GM18507 (cell line): ENCODE measurements around the gene OTX2.

Experiments
- DNase-seq: peaks from one replicate; pipeline ENCODE4 v3.0.0; 2011; ENCODE audit warnings: low read depth; ENCODE audit not compliant: insufficient read length; ENCODE audit errors: extremely low spot score
- FAIRE-seq: peaks from 2 replicates; lab custom pipeline; 2011; peaks lifted over from hg19 to GRCh38; lab: Jason Lieb, UNC

OTX2 gene

GRCh38 chr14:56813143-56813551, 2.9 kb upstream of the OTX2 start:
- no peak for FAIRE-seq
- no peak for DNase-seq

- FAIRE-seq, result no peak
- no peak for DNase-seq
These were observed 2.3 kb upstream of the OTX2 start for GRCh38 chr14:56812364-56813141.

DNA sequence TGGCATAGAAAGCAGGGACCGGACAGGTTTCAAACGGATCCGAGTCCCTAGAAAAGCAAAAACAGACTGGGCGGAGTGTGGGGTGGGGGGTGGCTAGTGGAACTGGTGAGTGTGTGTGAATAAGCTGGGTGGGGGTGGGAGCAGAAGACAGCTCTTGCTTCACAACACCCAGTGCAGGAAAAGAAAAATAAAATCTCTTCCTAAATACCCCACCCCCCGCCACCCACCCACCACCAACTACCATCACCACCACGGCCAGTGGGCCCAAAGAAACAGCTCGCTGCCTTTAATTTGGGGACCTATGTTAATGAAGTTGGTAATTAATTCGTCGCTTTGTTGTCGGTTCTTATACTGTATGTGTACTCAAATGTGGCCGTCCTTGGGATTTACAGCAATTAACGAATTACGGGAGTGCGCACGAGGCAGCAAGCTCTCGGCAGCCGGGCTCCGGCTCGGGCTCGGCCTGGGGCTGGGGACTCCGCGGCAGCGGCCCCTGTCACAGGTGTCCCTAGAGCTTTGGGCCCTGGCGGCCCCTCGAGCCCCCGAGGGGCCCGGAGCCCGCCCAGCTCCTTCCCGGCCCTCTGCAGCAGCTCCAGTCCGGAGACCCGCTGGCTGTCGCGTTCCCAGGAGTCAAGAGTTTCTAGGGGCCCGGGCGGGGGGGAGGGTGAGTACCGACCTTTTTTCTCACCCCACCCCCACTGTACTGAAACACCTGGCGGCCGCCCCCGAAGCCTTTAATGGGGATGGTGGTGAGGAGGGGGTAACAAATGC, 1.5 kb upstream of the OTX2 start:
- DNase-seq (no peak), FAIRE-seq (no peak)

DNA sequence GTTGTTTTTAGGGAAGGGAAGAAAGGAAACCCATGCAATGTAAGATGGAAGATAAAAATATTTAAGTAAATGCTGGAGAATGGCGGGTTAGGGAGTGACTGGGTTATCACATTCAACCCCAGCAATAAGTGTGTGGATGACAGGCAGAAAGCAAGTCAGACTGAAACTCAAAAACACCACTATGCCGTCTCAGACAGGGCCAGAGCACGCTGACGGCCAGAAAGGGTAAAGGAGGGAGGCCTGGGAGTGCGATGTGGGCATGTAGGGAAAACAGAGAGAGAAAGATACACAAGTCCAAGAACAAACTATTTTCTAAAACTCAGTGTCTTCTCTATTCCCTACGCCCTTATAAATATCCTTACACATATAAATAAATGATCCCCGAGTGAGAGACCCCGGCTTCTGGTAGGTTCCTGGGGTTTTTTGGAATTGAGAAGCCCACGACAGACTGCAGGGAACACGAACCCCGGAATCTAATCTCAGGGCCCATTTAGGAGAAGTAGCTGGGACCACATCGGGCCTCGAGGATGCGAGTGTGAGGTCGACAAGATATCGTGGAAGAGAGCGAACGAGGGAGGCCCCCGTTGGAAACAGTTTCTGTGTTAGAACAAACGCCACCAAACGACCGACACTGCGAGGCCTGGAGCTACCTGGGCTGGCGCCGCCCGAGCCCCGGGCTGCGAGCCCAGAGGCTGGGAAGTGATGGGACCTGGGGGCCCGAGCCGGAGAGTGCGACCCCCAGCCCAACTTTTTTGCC, 735 bp upstream of the OTX2 start:
- DNase-seq (no peak), FAIRE-seq (no peak)

DNA sequence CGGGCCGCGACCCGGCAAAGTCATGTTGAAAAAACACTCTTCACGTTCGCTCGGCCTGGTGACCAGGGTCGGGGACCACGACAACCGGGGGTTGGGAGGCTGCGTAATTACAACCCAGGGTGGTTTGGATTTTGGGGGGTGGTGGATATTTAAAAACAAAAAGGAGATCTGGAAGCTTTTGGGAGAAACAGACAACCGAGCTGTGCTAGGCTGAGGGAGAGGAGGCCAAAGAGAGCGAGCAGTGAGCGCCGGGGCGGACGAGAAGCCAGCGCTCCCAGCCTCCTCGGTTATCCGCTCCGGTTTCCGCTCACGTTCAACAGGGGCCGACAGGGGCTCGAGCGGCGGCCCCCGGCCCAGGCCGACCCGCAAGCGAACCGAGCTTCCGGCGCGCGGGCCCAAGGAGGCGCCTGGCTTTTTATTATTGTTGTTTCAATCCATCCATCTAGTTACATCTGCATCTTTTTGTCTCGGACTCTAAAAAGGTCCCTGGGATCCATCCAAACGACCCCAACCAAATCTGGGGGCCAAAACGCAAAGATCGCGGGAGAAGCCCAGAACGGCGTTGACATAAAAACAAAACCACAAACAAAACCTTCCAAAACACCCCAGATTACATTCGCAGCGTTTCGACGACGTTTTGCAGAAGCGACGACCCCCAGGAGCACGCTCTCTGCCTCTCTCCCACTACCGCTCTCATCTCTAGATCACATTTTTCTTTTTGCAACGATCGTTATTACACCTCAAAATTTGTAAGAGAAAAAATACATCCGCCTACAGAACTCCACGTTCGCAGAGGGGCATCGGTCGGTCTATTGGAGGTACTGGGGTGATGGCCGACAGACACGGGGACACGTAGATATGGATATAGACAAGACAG, 771 bp downstream of the OTX2 start:
- FAIRE-seq, result no peak

DNA sequence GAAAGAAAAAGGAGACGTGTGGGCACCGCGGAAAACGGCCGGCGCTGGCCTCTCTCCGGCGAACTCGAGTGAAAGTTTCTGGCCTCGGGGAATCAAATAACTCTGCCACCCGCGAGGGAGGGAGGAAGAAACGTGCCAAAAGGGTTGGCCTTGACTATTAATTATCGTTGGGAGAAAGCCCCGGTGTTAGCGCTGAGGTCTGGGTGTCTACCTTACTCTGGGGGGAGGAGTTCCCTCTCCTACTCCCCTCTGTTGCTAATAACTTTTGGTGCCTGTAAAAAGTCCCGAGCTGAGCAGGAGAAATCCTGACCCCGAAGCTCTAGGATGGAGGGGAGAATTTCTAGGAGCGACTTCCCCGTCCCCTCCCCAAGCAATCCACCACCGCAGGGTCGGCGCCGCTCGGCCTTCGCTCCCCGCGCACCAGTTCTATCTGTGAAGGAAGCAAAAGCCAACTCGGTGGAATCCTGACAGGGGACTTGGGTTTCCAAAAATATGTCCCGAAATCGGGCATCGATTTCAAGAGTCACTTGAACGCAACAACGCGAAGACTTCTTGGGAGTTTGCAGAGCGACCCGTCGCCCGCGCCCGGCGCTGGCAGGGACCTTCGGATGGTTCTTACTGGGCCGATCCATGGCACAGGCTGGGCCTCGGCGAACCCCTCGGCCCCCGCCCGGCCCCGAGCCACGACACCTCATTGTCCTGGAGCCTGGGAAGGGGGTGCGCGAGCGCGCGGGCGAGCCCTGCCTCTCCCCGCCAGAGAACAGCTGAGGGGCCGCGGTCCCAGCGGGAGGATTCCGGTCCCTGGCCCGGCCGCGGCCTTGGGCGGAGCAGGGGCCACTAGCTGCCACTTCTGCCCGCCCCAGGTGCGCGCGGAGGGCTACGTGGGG, 1.7 kb downstream of the OTX2 start:
- DNase-seq, result no peak
- no peak for FAIRE-seq

More for the DNA sequence above, 771 bp downstream of the OTX2 start:
- no peak for DNase-seq

- FAIRE-seq (no peak), DNase-seq (no peak)
These were observed 2.2 kb downstream of the OTX2 start for GRCh38 chr14:56808110-56808382.

- FAIRE-seq (no peak), DNase-seq (no peak)
These were observed 2.7 kb downstream of the OTX2 start for GRCh38 chr14:56807386-56808109.

DNA sequence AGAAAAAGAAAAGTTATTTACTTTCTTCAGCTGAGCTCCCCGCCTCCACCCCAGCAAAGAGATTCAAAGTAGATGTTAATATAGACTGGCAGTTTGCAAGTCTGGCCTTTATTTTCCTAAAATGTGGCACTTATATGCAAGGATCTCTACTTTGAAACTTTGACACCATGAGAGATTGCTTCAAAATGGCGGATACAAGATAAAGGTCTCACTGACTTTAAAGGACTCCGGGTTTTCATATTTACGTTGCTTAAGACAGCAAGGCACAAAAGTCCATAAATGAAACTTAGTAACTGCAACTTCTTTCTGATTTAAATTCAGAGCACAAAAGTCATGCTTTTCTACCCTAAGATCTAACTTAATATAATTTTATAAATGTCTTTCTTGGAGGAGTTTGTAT, 3.5 kb downstream of the OTX2 start:
- DNase-seq (no peak), FAIRE-seq (no peak)

DNA sequence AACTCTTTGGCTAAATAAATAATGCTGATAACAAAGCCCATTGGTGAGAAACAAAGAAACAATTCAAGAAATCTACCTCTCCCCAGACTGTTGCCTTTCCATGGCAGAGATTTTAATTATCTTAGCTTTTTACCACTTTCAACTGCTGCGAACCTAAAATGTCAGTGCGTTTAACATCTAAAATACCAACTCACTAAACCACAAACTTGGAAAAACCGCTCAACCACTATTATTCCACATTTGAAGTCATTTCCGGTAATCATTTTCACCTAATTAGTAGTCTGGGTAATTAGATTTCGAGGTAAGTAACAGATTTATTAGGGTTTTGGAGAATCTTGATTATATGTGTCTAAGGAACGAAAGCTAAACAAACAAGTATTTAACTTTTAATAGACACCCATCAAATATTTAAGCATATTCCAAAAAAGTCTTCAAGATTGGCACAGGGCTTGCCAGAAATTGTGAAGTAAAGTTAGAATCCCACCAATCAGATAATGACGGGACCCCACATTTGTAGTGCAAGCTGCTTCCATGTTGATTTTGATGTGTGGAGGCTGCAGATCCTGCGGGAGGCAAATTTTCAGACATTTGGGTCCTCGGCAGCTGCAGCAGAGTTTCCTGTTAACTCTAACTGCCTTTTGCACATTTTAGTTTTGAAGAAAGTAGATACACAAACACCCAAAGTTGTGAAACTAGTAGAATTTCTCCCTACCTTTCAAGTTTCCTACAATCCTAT, 4.1 kb downstream of the OTX2 start:
- no peak for FAIRE-seq
- no peak for DNase-seq

GRCh38 chr14:56805201-56805991, 4.9 kb downstream of the OTX2 start:
- no peak for FAIRE-seq

DNA sequence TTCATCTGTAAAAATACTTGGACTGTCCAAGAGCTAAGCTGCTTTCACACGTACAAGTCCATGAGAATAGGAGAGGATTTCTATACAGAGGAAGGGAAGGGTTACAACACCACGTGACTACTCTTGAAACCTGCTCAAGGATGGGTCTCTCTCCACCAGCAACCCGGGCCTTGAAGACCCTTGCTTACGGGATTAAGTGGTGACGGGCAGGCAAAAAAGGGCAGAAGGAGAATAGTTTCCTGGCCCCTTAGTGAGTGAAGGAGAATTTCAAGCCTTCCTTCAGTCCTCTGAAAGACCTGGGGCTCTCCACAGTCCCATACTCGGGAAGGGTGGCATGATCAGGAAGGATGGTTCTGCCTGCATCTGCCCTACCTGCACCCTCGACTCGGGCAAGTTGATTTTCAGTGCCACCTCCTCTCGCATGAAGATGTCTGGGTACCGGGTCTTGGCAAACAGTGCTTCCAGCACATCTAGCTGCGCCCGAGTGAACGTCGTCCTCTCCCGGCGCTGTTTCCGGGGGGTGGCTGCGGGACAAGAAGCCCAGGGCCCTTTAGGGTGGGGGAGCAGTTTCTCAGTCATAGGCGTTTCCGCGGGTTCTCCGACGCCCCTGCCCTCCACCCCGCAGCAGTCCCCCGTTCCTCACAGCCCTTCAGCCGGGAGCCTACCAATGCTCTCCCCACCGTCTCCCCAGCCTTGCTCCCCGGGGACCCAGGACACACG, 6.3 kb downstream of the OTX2 start:
- FAIRE-seq (no peak), DNase-seq (no peak)

More at GRCh38 chr14:56805201-56805991, 4.9 kb downstream of the OTX2 start:
- no peak for DNase-seq

DNA sequence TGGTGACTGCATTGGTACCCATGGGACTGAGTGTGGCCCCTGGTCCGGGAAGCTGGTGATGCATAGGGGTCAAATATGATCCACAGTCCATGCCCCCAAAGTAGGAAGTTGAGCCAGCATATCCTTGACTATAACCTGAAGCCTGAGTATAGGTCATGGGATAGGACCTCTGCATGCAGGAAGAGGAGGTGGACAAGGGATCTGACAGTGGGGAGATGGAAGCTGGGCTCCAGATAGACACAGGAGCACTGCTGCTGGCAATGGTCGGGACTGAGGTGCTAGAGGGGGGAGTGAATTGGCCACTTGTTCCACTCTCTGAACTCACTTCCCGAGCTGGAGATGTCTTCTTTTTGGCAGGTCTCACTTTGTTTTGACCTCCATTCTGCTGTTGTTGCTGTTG, 8.4 kb downstream of the OTX2 start:
- DNase-seq, result no peak
- FAIRE-seq, result no peak

- FAIRE-seq (no peak), DNase-seq (no peak)
These were observed 11.0 kb downstream of the OTX2 start for GRCh38 chr14:56799343-56799645.

DNA sequence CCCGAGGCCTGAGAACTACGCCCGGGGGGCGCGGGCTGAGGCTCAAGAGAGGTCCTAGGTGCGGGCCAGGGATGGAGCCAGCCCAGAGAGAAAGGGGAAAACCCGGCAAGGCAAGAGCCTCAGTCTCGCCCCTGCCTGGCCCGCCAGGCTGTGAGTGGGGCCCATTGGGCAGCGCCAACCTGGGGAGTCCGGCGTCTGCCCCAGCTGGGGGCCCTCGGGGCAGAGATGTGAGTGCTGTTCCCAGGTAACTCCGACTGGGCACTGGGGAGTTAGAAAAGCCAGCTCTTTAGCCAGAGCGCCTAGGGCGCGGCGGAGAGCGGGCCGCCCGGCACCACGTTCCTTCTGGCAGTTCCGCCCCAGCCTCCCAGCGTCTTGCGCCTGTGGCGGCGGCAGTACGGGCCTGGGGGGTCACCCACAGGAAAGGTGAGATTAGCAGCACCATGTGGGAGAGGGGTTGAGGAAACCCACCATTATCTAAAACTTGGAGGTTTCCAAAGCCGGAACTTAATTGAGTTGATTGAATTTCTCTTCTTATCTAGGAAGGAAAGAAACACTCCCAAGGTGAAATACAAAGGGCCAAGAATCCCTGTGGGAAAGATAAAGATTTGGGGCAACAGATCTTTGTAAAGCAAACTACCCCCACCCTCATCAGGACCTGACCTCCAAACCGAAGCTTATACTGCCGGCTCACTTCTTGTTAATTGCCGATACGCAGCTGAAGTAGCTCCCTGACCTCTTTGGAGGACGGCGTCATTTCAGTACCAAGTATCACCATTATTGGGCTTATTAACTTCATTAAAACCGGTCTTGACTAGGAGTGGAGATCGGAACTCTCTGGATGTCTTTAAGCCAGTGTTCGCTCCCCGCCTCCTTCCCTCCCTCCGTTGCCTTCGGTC, 11.6 kb downstream of the OTX2 start:
- DNase-seq, result no peak
- FAIRE-seq, result no peak
